Fibroblast of the aortic adventitia (primary cell): Measurements from ENCODE around the gene MTFR1L. TPM values are rescaled to one million over a fixed set of nuclear protein-coding genes. Genes with fewer than 3 reads are reported as not detected.

Experiments
- DNase-seq: peaks from one replicate; pipeline ENCODE4 v3.0.0-alpha.2; 2010; ENCODE audit warnings: low read depth
- H3K4me3 ChIP-seq: 2 replicates; pipeline ENCODE4 v1.5.1; 2011; ENCODE audit warnings: low read depth, mild to moderate bottlenecking, control low read depth, low read length, moderate library complexity
- CTCF ChIP-seq: IDR thresholded peaks from 2 replicates; pipeline ENCODE4 v1.5.1; 2011; ENCODE audit warnings: mild to moderate bottlenecking, low read length, control low read depth, inconsistent platforms; ENCODE audit not compliant: insufficient read depth
- total RNA-seq: library from RNA; depleted of rRNA; stranded (reverse); fragments of >200 nt; gene quantifications from 2 replicates; pipeline ENCODE4 v1.2.3, GENCODE V29; 2012; ENCODE audit warnings: low replicate concordance

Gene MTFR1L
- total RNA-seq, 1 donor = 44.6 TPM

- TF ChIP-seq CTCF = no peak
- DNase-seq = no peak
- H3K4me3 ChIP-seq = no peak overlapping the region
Observed at GRCh38 chr1:25774206-25774803, 45.4 kb upstream of the MTFR1L start.

GRCh38 chr1:25774921-25775771 lies 44.6 kb upstream of the MTFR1L start:
- no peak for DNase-seq
- no peak for TF ChIP-seq CTCF
- H3K4me3 ChIP-seq = no peak overlapping the region

- no peak for TF ChIP-seq CTCF
- no peak overlapping the region for H3K4me3 ChIP-seq
- no peak for DNase-seq
Observed at GRCh38 chr1:25779388-25779787, 40.4 kb upstream of the MTFR1L start.

- no peak for TF ChIP-seq CTCF
- H3K4me3 ChIP-seq = no peak overlapping the region
- no peak for DNase-seq
Observed at GRCh38 chr1:25779894-25780293, 39.9 kb upstream of the MTFR1L start.

GRCh38 chr1:25780318-25781129 lies 39.2 kb upstream of the MTFR1L start:
- peak; percentile 41 for DNase-seq
- H3K4me3 ChIP-seq = no peak overlapping the region
- TF ChIP-seq CTCF = no peak

GRCh38 chr1:25781130-25781433 lies 38.7 kb upstream of the MTFR1L start:
- no peak overlapping the region for H3K4me3 ChIP-seq
- DNase-seq = no peak
- TF ChIP-seq CTCF = no peak
